B cell (primary cell): ENCODE results near the gene ZFYVE16.

Experiments used
- CTCF ChIP-seq: fragments of 200-600 bp; IDR thresholded peaks from one replicate; pipeline ENCODE4 v1.8.0; 2022; ENCODE audit warnings: antibody characterized with exemption, mild to moderate bottlenecking
- EZH2 ChIP-seq: IDR thresholded peaks from 2 replicates; pipeline ENCODE4 v1.6.1; 2012; ENCODE audit warnings: borderline replicate concordance, low read depth, mild to moderate bottlenecking, moderate library complexity, low read length; ENCODE audit not compliant: insufficient read depth, poor library complexity, severe bottlenecking

- TF ChIP-seq CTCF (no peak), EZH2 (no peak)
Measured at GRCh38 chr5:80411589-80412219, 3.8 kb downstream of the ZFYVE16 start.
